ENCODE measurements around the gene CLCN3. TPM values are rescaled to one million over a fixed set of nuclear protein-coding genes. Genes with fewer than 3 reads are reported as not detected.

CLCN3 gene
- total RNA-seq, 6 experiments from 2014 or later, result 32.9 to 39.5 (median 35.0) TPM

DNA sequence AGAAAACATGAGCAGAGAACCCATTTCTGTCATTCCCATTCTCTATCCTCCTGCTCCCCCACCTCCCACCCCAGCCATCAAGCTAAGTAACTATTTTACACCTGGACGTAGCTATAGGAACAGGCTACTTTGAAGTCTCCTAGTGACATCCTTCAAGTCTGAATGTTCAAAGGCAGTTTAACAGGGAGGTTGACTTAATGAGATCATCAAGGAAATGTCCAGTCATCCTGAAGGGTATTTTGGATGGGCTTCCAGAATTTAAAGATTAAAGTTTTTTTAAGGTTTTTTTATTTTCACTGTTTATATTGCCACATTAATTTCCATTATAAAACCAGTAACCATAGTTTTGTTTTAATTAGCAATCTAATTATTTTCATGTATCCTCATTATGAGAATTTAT, 96.3 kb downstream of the CLCN3 start:
- Mint-ChIP-seq H3K9me3 (no peaks in the 10 kb centered on the region), H3K4me3 (no peak overlapping the region), H3K27ac (no peak overlapping the region), H3K27me3 (ENCODE audit: insufficient read depth) (no peaks in the 10 kb centered on the region), H3K36me3 (ENCODE audit: low read depth) (peaks cover 11% of the 10 kb centered on the region; the same call in 1 of the 2 replicates), H3K4me1 (ENCODE audit: low read depth) (peaks cover 20% of the 10 kb centered on the region)
- TF ChIP-seq, protein P1, sequence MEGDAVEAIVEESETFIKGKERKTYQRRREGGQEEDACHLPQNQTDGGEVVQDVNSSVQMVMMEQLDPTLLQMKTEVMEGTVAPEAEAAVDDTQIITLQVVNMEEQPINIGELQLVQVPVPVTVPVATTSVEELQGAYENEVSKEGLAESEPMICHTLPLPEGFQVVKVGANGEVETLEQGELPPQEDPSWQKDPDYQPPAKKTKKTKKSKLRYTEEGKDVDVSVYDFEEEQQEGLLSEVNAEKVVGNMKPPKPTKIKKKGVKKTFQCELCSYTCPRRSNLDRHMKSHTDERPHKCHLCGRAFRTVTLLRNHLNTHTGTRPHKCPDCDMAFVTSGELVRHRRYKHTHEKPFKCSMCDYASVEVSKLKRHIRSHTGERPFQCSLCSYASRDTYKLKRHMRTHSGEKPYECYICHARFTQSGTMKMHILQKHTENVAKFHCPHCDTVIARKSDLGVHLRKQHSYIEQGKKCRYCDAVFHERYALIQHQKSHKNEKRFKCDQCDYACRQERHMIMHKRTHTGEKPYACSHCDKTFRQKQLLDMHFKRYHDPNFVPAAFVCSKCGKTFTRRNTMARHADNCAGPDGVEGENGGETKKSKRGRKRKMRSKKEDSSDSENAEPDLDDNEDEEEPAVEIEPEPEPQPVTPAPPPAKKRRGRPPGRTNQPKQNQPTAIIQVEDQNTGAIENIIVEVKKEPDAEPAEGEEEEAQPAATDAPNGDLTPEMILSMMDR (IDR thresholded peaks at IDR 0.05), result no peak
- no peak for DNase-seq

DNA sequence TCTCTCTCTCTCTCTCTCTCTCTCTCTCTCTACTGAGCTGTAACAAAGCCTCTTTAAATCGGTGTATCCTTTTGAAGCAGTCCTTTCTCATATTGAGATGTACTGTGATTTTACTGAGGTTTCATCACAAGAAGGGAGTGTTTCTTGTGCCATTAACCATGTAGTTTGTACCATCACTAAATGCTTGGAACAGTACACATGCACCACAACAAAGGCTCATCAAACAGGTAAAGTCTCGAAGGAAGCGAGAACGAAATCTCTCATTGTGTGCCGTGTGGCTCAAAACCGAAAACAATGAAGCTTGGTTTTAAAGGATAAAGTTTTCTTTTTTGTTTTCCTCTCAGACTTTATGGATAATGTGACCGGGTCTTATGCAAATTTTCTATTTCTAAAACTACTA, 100.2 kb downstream of the CLCN3 start:
- no peak for DNase-seq
- peaks cover 11% of the 10 kb centered on the region for H3K4me1 Mint-ChIP-seq (ENCODE audit: low read depth)
- H3K9me3 Mint-ChIP-seq, result no peaks in the 10 kb centered on the region
- no peak overlapping the region for H3K4me3 Mint-ChIP-seq
- H3K27ac Mint-ChIP-seq, result no peak overlapping the region
- TF ChIP-seq, protein P1 (IDR thresholded peaks at IDR 0.05), result no peak
- H3K36me3 Mint-ChIP-seq (ENCODE audit: low read depth), result peaks cover 11% of the 10 kb centered on the region; the same call in 1 of the 2 replicates
- H3K27me3 Mint-ChIP-seq (ENCODE audit: insufficient read depth), result no peaks in the 10 kb centered on the region

DNA sequence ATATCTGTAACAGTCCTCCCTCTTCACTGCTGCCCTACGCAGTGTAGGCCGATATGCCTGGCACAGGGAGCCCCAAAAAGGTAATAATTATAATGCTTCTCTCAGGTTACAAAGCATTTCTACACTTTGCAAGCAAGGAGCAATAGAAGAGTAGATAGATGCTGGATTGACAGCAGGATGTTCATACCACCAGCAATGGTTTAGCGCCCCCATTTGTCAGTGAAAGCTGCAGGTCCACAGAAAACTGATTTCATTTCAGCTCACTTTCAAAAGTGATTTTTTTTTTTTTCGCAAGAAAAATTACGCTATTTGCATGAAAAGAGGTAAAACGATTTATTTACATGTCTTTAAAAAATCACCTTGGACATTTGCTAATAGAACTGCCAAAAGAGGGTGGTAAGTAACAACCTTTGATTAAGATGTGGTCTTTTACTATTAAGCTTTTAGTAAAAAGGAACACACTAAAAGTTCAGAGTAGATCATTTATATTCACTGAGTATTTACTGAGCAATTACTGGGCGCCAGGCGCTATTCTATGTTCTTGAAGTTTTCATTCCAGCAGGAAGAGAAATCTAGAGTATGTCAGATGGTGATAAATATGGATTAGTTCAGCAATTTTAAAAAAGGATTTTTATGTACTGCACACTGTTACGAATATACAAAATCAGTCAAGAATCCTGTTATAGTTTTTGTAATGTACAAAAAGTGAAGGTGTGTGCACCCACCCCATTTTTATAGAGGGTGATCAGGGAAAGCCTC, 103.0 kb downstream of the CLCN3 start:
- no peaks in the 10 kb centered on the region for H3K27me3 Mint-ChIP-seq (ENCODE audit: insufficient read depth)

DNA sequence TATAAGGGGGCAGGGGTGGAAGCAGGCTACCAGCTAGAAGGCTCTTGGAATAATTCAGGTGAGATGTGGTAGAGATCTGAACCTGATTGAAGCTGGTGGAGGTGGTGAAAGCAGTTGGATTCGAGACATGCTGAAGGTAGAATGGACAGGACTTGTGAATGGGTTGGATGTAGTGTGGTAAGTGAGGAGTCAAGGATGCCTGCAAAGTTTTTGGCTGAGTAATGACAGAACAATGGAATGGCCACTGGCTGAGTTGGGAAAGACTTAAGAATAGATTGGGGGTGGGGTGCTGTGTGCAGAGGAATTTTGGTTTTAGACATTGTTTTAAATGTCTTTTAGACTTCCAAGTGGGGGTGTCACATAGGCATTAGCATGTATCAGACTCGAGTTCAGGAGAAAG, 103.9 kb downstream of the CLCN3 start:
- Mint-ChIP-seq H3K27ac (no peak overlapping the region), H3K27me3 (ENCODE audit: insufficient read depth) (no peaks in the 10 kb centered on the region), H3K4me1 (ENCODE audit: low read depth) (no peaks in the 10 kb centered on the region), H3K36me3 (ENCODE audit: low read depth) (peaks cover 11% of the 10 kb centered on the region; the same call in 1 of the 2 replicates), H3K4me3 (no peak overlapping the region), H3K9me3 (no peaks in the 10 kb centered on the region)
- TF ChIP-seq, protein P1 (IDR thresholded peaks at IDR 0.05), result no peak
- peak; percentile 44 for DNase-seq

More for the DNA sequence above, 103.0 kb downstream of the CLCN3 start:
- TF ChIP-seq, protein P1 (IDR thresholded peaks at IDR 0.05), result peak; percentile 60
- no peak overlapping the region for H3K4me3 Mint-ChIP-seq
- H3K9me3 Mint-ChIP-seq, result no peaks in the 10 kb centered on the region
- no peaks in the 10 kb centered on the region for H3K4me1 Mint-ChIP-seq (ENCODE audit: low read depth)
- H3K27ac Mint-ChIP-seq, result no peak overlapping the region
- peaks cover 11% of the 10 kb centered on the region; the same call in 1 of the 2 replicates for H3K36me3 Mint-ChIP-seq (ENCODE audit: low read depth)
- DNase-seq, result no peak

DNA sequence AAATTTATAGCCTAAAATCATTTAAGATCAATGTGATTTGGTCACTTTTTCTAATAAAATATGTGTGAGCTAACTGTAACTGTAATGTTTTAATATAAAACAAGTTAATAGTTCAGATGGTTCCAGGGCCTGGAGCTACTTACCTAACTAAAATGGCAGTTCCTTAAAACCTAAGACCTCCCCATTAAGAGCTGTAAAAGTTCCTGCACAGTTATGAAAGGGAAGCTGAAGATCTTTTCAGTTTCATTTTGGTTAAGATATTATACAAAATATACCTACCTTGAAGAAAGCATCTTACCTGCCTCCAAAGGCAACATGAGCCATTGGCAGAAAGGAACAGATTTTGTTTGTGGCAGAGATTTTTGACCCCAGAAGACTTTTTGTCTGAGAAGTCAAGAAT, 107.2 kb downstream of the CLCN3 start:
- no peak overlapping the region for H3K27ac Mint-ChIP-seq
- TF ChIP-seq, protein P1 (IDR thresholded peaks at IDR 0.05), result no peak
- DNase-seq, result no peak
- H3K4me1 Mint-ChIP-seq (ENCODE audit: low read depth), result no peaks in the 10 kb centered on the region
- peaks cover 10% of the 10 kb centered on the region; the same call in 1 of the 2 replicates for H3K36me3 Mint-ChIP-seq (ENCODE audit: low read depth)
- no peaks in the 10 kb centered on the region for H3K9me3 Mint-ChIP-seq
- no peaks in the 10 kb centered on the region; the same call in 1 of the 2 replicates for H3K27me3 Mint-ChIP-seq (ENCODE audit: insufficient read depth)
- no peak overlapping the region for H3K4me3 Mint-ChIP-seq
